Stimulated activated CD4-positive, alpha-beta T cell treated with anti-CD3 and anti-CD28 coated beads, TNF-alpha, amount 100 ng/mL, for 24 hours (primary cell): Measurements from ENCODE around the gene GRID1.

Experiments
- DNase-seq, 3 experiments: peaks; one replicate each; pipeline ENCODE4 v3.0.0-alpha.2; 2020; ENCODE audit warnings: low read depth in 3 of 3

Gene GRID1

GRCh38 chr10:86213148-86213547 is 153.4 kb downstream of the GRID1 start:
- DNase-seq: no peak

GRCh38 chr10:86212391-86212700 is 154.2 kb downstream of the GRID1 start:
- DNase-seq: no peak

DNA sequence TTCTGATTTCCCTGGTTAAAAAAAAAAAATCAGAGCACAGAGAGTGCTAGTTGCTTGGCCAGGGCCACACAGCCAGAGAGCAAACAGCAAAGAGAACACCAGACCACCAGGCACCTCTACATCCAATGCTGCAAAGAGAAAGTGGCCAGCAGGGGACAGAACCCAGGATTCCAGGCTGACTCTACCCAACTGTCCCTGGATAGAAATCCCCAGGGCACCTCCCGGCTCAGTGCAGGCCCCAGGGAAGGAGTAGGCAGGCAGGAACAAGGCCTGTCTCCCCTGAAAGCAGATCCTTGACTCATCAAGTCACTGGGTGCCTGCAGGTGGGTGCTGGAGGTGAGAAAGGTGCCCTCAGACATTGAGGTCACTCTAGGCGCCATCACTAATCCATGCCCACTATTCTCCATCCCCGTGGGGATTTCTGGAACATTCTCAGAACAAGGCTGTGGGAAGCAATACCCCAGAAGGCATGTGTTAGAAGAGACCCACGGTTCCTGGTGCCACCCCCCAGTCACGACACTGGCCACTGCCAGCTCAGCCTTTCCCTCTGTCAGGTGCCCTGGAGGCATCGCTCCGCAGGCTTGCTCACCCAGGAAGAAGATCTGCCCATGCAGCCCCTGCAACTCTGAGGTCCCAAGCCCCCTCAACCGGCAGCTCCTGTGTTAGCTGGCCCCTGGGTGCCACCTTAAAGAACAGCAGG is 154.8 kb downstream of the GRID1 start:
- no peak for DNase-seq

DNA sequence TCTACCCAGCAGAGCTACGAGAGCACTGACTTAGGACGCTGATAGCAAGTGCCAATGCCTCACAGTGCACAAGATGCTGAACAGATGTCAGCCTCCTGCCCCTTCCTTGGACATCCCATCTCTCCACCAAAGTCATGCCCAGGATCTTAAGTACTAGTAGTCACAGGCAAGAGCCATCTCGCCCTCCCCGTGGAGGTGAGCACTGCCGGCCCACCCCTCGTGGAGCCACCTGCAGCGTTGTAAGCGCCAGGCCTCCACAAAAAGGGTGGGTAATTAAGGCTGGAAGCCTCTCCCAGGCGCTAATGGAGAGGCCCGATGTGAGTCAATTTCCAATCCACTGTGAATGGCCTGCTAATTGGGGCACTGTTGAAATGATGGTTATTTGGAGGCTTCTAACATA is 156.2 kb downstream of the GRID1 start:
- DNase-seq: no peak

DNA sequence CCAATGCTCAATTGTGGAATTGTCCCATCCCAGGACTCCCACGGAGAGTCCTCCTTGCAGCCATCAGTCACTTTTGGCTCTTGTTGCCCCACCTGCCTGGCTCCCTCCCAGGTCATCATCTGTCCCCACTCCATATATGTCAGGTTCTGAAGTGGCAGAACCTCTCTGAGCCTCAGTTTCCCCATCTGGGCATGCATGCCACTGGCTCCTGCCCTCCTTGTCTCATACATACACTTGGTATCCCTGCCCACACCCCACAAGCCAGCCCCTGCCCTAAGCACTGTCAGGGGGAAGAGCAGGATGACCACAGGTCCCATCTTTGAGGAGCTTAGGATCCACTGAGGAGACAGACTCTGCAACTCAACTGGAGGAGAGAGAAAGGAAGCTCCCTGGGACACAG is 156.9 kb downstream of the GRID1 start:
- no peak for DNase-seq

- DNase-seq: no peak
Observed at GRCh38 chr10:86207226-86207625, 159.4 kb downstream of the GRID1 start.

GRCh38 chr10:86206240-86206579 is 160.4 kb downstream of the GRID1 start:
- DNase-seq: no peak

- DNase-seq: no peak
Observed at GRCh38 chr10:86205306-86206239, 161.0 kb downstream of the GRID1 start.

GRCh38 chr10:86204421-86205305 is 161.9 kb downstream of the GRID1 start:
- no peak for DNase-seq

GRCh38 chr10:86203162-86203905 is 163.3 kb downstream of the GRID1 start:
- peak in 1 of 3 experiments; percentile 5 for DNase-seq

DNA sequence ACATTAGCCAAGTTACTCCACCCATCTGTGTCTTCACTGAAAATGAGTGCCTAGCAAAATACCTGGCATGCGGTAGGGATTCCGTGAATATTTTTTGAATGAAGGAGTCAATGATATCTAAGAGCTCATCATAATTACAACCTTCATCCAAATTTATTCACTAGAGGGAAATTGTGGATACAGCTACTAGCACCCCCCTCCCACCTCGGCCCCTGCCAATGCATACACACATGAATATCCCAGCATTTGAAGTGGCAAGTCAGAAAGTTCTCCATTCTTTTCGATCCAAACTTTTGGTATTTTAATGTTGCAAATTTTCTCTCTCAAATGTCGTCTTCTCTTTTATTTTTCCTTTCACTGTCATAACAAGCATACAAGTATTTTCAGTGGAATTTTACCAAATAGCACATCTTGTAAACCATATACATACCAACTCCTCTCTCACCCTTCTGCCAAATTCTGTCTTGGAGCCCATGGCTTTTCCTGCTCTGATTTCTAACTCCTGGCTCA is 164.3 kb downstream of the GRID1 start:
- DNase-seq: no peak

DNA sequence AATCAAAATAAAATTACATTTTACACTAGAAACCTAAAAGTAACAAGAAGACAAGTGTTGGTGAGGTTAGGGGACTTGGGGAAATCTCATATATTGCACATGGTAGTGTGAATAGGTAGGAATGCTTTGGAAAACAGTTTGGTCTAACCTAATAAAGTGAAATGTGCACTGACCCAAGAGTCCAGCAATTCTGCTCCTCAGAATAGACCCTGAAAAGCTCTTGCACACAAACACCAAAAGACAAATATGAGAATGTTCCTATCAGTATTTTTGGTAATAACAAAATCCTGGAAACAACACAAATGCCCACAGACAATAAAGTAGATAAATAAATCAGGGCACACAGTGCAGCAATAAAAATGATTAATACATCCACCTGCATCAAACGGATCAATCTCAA is 165.7 kb downstream of the GRID1 start:
- DNase-seq: no peak

GRCh38 chr10:86200269-86200668 is 166.3 kb downstream of the GRID1 start:
- DNase-seq: no peak

DNA sequence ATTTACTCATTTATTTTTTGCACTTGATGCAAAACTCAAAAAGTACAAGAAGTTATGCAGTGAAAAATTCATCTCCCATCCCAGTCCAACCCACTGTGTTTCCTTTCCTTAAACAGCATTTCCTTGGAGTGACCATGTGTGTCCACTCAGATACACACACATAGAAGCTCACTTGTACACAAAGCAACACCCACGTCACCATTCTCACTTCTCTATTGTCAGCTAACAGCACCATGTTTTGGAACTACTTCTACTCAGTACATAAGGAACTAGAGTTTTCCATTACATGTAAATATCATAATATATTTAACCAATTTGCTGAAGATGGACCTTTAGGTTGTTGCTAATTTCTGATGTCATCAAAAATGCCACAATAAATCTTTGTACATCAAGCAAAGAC is 167.6 kb downstream of the GRID1 start:
- no peak for DNase-seq

- DNase-seq: no peak
Observed at GRCh38 chr10:86198271-86198670, 168.3 kb downstream of the GRID1 start.

DNA sequence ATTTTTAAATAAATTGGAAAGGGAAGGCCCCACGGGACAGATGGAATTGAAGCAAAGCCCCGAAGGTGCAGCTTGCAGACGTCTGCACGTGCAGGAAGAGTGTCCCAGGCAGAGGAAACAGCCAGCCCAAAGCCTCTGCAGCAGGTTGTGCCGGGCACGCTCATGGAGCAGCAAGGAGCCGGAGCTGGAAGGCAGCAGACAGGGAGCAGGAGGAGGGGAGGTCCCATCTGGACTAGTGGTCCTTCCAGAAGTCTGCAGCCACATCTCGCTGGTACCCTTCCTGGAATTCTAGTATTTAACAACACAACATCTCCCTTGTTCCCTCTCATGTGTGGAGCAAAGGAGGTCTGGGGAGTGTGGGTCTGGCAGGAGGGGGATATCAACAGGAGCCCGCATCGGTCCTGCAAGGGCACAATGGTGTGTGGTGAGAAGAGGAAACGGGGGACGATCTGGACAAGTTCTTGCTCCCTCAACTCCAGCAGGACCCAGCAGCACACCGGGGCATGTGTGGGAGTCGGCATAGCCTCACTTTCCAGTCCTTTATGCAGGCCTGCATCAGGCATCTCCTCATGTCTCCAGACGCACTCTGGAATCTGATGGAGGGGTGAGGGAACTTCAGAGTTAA is 169.3 kb downstream of the GRID1 start:
- DNase-seq: no peak

GRCh38 chr10:86195521-86196157 is 171.0 kb downstream of the GRID1 start:
- DNase-seq: no peak

DNA sequence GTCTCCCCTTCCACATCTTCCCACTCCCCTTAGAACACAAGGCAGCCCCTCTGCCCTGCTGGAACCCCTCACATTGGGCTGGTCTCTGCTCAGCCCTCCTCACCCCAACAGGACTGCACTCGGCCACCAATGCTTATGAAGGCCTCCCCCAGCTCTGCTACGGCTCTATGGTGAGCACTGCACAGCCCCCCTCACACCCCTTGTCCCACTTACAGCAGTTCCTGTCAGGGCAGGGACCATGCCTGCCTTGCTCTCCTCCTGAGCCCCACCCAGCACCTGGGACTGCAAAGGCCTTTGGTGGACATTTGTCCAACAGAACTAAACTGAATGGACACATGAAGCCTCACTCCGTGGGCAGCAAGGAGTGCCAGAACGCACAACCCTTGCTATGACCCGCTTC is 171.9 kb downstream of the GRID1 start:
- DNase-seq: no peak

DNA sequence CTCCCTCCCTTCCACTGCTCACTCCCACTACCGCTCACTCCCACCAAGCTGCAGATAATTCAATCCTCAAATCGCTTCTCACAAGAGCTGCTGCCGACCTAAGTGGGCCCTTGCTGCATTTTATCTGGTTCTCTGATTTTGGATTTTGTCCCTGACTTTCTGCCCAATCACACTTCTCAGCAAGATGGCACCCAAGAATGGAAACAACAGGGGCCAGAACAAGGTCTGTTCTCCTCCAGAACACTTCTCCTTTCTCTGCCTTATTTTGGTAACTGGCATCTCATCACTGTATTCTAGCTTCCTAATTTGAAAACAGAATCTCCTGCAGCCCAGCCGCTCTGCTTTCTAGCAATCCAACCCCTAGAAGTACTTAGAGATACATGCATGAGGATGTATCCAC is 172.8 kb downstream of the GRID1 start:
- no peak for DNase-seq

- DNase-seq: no peak
Observed at GRCh38 chr10:86192691-86193090, 173.9 kb downstream of the GRID1 start.

DNA sequence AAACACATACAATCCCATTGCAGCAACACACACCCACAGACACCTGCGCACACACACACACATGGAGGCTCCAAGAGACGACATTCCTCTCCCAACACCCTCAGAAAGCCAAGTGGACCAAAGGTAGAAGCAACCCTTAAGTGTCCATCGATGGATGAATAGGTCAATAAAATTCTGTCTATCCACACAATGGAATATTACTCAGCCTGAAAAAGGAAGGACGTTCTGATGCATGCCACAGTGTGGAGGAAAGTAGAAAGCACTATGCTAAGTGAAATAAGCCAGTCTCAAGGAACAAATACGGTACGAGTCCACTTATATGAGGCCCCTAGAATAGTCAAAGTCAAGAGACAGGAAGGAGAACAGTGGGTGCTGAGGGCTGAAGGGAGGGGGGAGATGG is 174.4 kb downstream of the GRID1 start:
- DNase-seq: no peak
